Stimulated activated CD4-positive, alpha-beta T cell treated with anti-CD3 and anti-CD28 coated beads, Interleukin-2, amount 100 ng/mL, for 24 hours (primary cell): ENCODE data around the gene PDE4B.
"Not testable (repeated sequence)": the region's sequence is repeated elsewhere in the genome, so short reads cannot be mapped to it uniquely, and the experiment has no call there.

Experiments used
- DNase-seq, 2 donors: peaks; one replicate each; pipeline ENCODE4 v3.0.0-alpha.2; 2020

The PDE4B gene

DNA sequence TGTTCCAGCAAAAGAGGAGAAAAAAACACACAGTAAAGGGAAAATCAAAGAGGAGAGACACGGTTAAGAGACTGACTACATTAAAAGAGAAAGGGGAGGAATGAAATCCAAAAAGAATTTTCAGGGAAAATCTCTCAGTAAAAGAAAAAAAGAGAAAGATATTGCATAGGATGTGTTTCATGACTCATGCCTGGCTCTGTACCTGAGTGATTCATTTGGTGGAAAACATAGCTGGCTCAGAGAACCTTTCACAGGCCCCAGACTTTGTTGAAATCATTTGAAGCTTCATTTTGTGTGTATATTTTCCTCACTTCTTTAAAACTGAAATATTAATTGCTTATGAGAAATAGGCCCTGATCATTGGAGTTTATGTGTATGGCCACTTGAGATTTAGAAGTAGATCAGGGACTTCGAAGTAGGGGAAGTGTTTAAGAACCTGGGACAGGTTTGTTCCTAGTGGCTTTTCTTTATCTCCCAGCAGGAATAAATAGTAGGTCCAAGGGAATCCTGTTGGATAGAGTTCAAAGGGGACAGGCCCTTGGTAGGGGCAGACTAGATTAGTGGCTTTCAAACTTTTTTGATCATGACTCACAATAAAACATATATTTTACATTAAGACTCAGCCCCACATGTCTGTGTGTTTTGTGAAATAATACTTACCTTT lies 502.1 kb downstream of the PDE4B start:
- DNase-seq, result no peak

DNA sequence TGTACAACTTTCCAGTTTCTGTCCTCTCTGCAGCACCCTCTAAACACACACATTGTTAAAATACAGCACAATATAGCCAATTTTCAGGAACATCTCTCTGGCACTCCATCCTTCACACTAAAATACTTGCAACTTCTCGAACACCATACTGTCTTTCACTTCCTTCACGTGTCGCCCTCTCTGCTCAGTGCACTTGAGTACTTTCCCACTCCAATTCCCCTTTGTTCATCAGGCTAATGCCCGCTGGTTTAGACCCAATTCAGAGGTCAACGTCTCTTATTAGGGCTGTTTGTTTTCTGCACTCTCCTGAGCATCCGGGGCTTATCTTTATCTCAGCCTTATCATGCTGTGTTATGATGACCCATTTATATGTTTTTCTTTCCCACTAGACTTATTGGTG lies 503.1 kb downstream of the PDE4B start:
- DNase-seq, result no peak

DNA sequence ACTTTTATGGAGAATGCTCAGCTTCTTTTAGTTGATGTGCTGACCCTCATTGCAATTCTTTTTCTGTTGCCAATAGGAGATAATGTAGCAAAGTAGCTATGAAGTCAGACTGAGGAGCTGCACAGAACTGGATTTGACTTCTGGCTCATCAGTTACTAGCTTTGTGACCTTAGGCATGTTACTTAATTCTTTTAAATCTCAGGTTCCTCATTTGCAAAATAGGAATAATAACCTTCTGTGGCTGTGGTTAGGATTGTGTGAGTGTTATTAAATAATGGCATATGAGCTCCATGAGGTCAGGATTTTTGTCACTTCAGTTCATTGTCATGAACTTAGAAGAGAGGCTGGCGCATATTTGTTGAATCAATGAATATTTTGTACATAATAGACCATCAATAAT lies 503.7 kb downstream of the PDE4B start:
- no peak for DNase-seq

DNA sequence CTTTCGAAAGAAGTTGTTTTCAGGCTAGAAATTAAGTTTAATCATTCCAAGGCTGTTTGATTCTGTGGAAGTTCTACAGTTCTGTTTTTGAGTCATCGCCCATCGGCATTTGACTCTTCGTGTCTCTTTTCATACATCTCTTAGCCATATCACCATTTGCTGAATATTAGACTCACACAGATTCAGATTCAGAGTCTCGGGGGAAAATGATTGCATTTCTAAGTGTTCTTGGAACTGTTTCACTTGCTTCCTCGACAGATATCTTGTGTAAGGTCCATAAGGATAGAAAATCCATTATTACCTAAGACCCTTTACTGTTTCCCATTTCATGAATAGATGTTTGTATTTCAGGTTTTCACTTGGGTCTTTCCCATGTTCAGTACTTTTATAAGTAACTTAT lies 504.3 kb downstream of the PDE4B start:
- no peak for DNase-seq

DNA sequence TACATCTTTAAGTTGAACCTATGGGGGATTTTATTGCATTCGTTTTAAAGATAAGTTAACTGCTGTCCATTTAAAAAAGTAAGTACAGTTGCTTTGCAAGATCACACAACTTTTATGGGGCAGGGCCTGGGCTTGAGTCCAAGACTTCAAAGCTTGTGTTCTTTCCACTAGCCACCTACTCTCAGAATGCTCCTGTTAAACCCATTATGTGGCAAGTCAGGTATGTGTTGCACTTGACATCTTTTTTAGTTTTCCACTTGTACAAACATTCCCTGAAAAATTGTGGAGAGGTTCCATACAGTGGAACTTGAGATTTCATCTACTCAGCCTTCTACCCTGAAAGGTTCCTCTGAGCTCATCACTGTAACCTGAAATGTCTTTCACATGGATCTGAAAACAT lies 505.8 kb downstream of the PDE4B start:
- DNase-seq, result no peak

DNA sequence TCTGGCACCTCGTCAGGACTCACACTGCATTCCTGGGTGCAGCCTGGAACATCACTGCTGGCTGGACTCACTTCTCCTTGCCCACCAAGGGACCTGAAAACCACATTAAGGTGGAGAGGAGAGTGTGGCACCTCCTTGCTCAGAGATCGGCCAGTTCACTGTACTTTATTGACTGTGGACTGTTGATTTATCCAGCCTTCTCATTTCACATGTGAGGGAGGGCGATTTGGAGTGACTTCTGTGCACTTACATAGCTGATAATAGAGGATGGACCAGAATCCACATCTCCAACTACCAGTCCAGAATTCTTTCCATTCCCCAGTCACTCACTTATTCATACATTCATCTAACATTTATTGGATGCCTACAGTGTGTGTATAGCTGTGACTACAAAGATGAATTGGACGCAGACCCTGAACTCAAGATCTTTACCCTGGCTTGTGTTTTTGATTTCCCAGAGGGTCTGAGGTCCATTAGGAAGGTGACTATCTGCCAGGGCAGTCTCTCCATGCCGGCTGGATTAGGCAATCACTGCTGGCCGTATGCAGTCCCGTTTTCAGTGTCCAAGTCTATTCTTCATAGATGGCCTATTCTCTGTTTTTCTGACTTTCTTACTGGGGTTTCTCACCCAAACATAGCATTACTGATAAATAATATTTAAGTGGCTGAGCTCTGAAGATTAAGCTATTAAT lies 507.7 kb downstream of the PDE4B start:
- DNase-seq, result no peak

DNA sequence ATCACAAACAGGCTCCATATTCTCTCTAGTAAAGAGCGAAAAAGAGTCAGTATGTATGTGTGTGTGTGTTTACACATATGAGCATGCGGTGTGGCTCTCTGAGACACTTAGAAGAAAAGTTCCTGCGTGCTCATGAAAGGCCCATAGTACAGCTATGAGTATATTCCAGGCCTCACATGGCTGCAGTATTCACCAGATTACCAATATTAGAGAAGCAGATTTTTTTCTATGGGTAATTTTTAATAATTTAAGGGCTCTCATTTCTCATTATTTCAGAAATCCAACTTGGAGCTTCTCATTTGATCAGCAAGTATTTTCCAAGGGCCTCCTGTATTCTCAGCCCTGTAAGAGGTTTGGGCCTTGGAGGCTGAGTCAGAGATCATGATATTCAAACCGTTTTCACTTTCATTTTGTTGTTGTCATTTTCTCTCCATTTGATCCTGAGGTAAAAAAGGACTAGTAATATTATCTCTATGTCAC lies 508.3 kb downstream of the PDE4B start:
- DNase-seq, result peak in 1 of 2 donors; percentile 54

DNA sequence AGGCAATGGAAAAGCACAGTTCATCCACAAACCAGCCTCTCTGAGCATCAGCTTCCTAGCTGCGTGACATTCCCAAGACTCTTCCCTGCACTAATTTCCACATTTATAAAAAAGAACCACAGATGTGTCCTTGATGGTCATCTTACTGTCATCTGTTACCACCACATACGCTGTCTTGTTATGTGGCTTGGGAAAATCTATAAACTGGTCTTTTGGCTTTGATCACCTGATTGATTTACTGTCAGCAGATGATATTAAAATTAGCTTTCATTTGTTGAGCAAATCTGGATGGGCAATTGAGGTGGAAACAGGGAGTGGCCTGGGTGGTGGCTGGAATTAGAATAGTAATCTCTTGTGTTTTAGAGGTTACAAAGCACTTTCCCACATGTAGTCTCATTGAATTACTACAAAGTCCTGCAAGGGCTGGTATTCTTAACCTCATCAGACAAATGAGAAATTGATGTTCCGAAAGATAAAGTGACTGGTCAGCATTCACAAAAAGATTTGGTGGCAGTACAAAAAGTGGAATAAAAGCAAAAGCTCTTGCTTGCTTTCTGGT lies 509.6 kb downstream of the PDE4B start:
- DNase-seq, result no peak

DNA sequence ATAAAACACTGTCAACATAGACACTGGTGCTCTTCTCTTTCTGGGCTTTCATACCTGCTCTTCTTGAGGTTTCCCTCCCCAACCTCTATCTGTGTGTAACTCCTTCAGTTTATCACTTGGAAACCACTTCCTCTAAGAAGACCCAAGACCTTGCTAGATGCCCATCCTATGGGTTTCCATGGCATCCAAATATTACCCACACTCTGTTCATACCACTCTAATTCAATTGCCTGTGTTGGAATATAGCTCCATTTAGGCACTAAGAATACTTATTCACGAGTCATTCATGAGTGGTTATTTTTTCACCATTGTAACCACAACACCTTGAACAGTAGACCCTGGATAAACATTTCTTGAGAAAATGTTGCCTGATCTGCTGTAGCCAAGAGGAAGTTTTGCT lies 510.1 kb downstream of the PDE4B start:
- no peak for DNase-seq

DNA sequence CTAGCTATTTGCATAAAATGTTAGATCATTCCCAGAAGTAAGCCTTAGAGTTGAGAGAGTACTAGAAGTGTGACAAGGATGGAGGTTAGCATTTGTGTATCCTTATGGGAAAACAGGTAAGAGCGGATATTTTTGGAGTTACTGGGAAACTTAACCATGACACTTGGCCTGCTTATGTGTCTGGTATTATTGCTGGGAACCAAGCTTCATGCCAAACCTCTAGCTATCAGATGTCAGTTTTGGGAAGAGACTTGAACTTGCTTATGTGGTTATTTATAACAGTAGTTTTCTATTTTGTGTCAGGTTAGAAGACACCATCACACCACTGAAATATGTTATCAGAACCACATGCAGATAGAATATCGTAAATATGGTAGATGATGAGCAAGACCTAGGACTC lies 511.0 kb downstream of the PDE4B start:
- no peak for DNase-seq

DNA sequence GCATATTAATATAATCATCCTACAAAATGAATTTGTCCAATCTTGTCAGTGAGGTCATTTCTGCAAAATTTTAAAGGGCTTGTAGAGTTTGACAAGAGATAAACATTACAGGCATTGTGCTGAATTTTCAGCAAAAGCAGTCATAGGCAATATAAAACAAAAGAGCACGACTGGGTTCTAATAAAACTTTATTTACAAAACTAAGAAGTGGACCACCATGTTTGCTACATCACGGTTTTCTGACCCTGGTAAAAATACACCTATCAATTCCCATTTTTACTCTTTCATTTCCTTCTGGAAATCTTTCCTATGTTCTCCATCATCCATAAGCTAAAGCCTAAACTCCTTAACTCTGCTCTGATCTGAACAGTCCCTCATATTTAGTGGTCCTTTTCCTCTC lies 511.4 kb downstream of the PDE4B start:
- no peak for DNase-seq

DNA sequence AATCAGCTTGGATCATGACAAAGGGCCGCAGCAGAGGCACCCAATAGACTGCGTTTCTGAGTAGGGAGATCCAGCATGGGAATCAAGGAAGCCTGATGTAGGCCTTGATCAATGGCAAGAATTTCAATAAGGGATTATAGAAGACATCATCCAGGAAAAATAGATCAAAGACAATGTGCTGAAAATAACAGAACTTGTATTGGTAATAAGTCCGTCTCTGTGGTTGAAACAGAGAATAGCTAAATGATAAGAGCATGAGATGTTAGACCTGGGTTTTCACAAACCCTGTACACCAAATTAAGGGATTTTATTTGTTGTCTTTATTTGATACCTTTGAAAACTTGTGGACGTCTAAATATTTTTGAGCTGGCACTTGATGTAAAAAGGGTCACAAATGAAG lies 513.2 kb downstream of the PDE4B start:
- DNase-seq, result no peak

DNA sequence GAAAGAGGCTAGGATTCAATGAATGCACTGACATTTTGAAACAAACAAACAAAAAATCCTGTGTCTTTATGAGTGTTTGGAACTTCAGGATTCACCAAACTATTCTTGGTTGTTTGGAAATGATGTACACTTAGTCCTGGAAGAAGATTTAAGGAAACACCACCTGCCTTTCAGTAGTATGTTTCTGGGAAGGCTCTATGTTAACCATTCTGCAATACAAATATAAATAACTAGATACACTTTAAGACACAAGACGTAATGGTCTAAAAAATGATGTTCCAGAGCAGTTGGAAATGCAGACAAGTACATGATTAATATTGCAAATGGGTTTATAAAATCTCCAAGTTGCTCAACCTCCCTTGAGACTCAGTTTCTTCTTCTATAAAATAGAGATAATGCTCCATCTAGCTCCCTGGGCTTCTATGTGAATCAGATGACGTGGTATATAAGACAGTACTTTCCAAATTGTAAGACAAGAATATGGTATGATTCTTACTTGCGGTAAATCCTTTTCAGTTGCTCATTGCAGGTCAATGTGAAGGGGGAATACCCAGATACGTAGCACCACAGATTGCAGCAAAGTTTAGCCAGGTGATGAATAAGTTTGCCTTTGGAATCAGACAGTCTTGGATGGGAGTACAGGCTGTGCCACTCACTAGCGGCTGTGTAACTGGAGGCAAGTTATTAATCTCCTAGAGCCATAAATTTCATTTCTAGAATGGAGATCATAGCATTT lies 516.5 kb downstream of the PDE4B start:
- DNase-seq, result no peak

DNA sequence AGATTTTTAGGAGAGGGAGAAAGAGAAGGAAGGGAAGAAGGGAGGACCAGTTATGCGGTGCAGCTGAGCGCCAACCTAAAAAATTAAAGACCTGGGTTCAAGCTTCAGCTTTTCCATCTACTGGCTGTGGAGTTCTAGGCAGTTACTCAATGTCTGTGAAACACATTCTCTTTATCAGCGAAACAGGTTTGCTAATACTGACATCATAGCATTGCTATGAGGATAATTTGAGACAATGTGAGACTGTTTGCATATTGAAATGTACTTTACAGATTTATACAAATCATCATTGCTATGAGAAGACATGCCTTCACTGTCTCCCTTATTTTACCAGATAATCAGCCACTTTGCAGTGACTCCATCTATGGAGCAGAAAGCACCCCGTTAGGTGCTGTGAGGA lies 518.4 kb downstream of the PDE4B start:
- no peak for DNase-seq

DNA sequence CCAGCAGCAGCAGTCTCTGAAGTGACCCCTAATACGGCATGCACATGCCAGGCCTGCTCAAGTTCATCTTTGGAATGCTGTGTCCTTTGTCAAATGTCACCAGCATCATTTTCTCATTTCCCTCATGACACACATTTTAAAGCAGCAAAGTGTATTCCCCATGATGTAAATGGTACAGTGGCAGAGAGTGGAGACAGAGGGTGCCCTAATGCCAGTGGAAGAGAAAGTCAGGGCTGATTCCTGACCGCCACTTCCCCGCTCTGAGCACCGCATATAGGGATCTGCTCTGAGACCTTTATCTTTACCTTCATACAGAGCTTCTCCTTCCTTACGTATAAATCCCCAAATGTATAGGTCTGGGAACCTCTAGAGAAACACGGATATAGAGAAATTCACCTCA lies 518.9 kb downstream of the PDE4B start:
- no peak for DNase-seq

DNA sequence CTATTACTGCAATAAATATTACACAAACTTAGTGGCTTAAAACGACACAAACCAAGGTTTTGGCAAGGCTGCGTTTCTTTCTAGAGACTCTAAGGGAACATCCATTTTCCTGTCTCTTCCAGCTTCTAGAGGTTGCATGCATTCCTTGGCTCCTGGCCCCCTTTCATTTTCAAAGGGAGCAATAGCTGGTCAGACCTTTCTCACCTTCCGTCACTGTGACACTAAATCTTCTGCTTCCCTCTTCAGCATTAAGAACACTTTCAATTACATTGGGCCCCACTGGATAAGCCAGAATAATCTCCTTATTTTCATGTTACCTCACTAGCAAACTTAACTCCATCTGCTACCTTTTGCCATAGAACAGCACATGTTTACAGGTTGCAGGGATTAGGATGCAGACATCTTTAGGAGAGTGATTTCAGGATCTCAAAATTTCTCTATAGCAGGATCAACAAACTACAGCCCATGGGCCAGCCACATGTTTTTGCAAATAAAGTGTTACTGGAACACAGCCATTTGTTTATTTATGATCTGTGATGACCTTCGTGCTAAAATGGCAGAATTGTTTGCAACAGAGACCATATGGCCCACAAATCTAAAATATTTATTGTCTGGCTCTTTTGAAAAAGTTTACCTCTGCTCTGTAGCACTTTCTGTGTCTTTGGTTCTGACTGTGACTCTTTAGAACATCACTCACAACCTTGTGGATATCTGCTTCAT lies 519.7 kb downstream of the PDE4B start:
- DNase-seq, result no peak

DNA sequence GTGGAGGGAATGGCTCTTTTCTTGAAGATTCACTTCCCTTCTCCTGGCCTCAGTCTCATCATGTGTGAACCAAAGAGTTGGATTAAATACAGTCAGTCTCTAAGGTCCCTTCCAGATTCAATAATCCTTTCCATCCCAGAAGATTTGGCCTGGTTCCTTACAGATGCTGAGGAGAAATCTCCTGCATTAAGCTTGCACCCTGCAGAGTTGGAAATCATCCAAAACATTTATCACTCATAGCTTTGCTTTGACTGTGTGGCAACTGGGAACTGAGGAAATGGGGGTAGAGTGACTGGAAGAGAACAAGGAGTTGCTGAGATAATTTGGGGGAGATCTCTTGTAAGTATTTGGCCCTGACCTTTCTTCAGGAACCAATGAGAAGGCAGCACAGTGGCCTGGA lies 520.7 kb downstream of the PDE4B start:
- no peak for DNase-seq

DNA sequence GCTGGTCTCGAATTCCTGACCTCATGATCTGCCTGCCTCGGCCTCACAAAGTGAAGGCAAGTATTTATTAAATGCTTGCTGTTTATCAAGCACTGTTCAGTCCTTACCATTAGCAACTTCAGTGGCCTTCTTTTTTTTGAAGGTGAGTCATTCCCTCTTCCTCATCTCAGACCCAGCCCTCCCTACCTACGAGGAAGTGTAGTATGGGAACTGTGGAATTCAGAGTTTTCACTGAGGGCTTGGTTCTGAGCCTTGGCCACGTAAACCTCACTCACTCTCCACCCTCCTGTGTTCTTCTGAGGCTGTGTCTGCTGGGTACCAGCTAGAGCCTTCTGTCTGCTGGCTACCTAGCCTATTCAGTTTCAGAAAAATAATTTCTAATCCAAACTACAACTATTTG lies 523.0 kb downstream of the PDE4B start:
- DNase-seq, result no peak

DNA sequence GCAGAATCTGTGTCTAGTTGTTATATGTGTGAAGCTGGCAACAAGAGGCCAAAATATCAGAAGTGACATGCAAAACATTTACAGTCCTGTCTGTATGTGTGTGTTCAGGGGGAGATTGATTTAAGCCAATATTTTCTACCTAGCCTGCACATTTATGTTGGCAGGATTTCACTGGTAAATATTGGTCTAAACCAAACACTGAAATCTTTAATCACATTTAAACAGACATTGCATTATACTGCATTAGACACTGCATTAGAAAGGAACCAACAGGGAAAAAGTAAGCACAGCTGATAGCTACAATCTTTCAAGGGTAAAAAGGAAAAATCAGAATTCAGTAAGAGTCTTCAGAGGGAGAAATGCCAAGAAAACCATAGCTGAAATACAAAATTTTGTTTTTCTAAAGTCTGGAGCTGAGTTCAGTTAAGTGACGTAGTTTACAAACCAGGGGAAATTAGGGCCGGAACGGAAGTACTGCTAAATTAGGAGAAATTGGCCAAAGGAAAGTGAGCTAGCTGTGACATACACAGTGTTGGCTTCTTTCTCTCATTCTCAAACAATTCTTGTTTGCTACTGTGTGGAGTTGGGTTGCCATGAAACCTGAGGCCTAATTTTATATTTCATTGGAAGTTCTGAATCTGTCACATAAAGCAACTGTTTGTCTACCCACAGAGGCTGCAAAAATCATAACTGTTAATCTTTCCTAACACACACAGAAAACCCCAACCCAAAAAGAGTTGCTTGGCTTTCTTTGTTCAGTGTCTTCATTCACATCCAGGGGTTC lies 524.0 kb downstream of the PDE4B start:
- DNase-seq, result no peak

DNA sequence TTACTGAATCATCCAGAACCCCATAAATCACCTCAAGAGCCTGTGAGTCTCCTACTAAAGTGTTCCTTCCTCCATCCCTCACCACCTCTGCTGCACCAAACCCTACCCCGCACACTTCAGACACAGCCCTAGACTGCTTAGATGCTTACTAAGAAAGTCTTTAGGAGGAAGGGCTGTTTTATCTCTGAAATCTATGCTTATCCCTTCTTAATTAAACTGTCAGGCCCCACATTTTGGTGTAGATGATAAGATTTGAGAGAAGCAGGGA lies 524.5 kb downstream of the PDE4B start:
- no peak for DNase-seq

DNA sequence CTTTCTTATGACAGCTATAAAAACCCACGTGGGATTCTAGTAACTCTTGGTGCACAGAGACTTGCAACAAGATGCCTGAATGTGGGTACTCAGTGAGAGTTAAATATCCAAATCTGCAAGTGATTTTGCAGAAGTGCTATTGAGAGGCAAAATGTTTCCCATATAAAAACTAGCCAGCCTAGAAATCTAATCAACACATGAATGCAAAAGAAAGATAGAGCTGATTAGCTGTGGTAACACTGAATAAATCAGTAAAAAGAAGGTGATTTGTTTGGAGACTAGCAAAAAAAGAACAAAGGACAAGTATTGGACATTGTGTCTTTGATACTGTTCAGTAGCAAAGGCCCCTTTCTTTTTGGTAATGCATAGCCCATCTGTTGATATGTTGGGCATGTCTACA lies 527.5 kb downstream of the PDE4B start:
- no peak for DNase-seq

DNA sequence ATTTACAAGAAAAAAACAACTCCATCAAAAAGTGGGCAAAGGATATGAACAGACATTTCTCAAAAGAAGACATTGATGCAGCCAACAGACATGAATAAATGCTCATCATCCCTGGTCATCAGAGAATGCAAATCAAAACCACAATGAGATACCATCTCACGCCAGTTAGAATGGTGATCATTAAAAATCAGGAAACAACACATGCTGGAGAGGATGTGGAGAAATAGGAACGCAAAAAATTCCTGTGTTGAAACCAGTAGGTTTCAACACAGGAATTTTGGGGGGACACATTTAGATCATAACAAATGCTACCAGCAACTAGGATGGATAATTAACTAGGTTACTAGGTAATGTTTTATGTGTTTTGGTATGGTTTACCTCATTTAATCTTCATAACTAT lies 529.8 kb downstream of the PDE4B start:
- DNase-seq, result not testable (repeated sequence)
